HepG2 (cell line): Measurements from ENCODE around the gene NGEF. TPM values are rescaled to one million over a fixed set of nuclear protein-coding genes. Genes with fewer than 3 reads are reported as not detected.
A peak's percentile ranks its signal among the peaks of the same experiment; 100 is the strongest.

ENCODE experiments used
- ATAC-seq: fragments of 200-7000 bp; cut with Tn5 transposase; 3 replicates; pipeline ENCODE4 v1.9.1; 2020; ENCODE audit warnings: mild to moderate bottlenecking, moderate library complexity
- BruUV-seq: library from RNA; stranded (reverse); fragments of 400-500 nt; replicated peaks from 2 replicates; lab custom pipeline; 2021; lab: Mats Ljungman, UMichigan
- CTCF ChIA-PET: fragments of 300-600 bp; formaldehyde crosslinking; extraction: SDS; loops from one replicate; lab custom pipeline; 2021; ENCODE audit warnings: low total read pairs, inconsistent platforms, low intra/inter-chr PET ratio; lab: Yijun Ruan, JAX
- POLR2A ChIA-PET: fragments of 350-600 bp; sonication (Branson Sonifier 250); formaldehyde crosslinking; loops from one replicate; lab custom pipeline; 2020; ENCODE audit warnings: antibody characterized with exemption, inconsistent platforms; lab: Yijun Ruan, JAX
- DNase-seq: peaks from one replicate; pipeline ENCODE4 v3.0.0-alpha.2; 2015; ENCODE audit warnings: low spot score
- FAIRE-seq: peaks from 3 replicates; lab custom pipeline; 2011; peaks lifted over from hg19 to GRCh38; lab: Jason Lieb, UNC
- H2AFZ ChIP-seq: one replicate; pipeline ENCODE4 v1.6.1; 2011; ENCODE audit warnings: low read length, inconsistent platforms
- H3K27ac ChIP-seq: fragments of 300-600 bp; 3 replicates; pipeline ENCODE4 v1.8.0; 2011; ENCODE audit warnings: mixed run types, mild to moderate bottlenecking, mixed read lengths, low read length, inconsistent platforms; ENCODE audit not compliant: insufficient read depth; ENCODE audit errors: extremely low read length
- H3K27me3 ChIP-seq, 2 experiments: fragments of 200-600 bp in 1 of 2; 2 replicates in 1 of 2; 3 replicates in 1 of 2; pipeline versions ENCODE4 v1.6.0 to v1.8.0; 2011; ENCODE audit warnings: low read length in 2 of 2, mild to moderate bottlenecking in 2 of 2, moderate library complexity in 2 of 2, inconsistent platforms in 1 of 2; ENCODE audit not compliant: insufficient read depth in 2 of 2, control insufficient read depth in 1 of 2
- H3K36me3 ChIP-seq, 2 experiments: fragments of 200-600 bp in 1 of 2; replicated peaks in 1 of 2; 2 replicates in 1 of 2; 3 replicates in 1 of 2; pipeline versions ENCODE4 v1.5.1 to v1.8.0; 2011; ENCODE audit warnings: low read length in 2 of 2, inconsistent platforms in 1 of 2; ENCODE audit not compliant: insufficient read depth in 2 of 2, control insufficient read depth in 1 of 2
- H3K4me1 ChIP-seq: 2 replicates; pipeline ENCODE4 v1.5.1; 2012; ENCODE audit warnings: low read length, inconsistent platforms; ENCODE audit not compliant: insufficient read depth
- H3K4me2 ChIP-seq: 2 replicates; pipeline ENCODE4 v1.6.0; 2011; ENCODE audit warnings: low read depth, low read length, inconsistent platforms
- H3K4me3 ChIP-seq, 3 experiments: fragments of 200-600 bp in 1 of 3; sonication (generic), shearing (Covaris generic) in 1 of 3; replicated peaks in 1 of 3; 2 replicates each; pipeline ENCODE4 v1.5.1; 2011 to 2016; ENCODE audit warnings: low read length in 3 of 3, inconsistent platforms in 2 of 3, low read depth in 2 of 3, mild to moderate bottlenecking in 2 of 3, control low read depth in 1 of 3, mixed read lengths in 1 of 3; ENCODE audit not compliant: insufficient read depth in 1 of 3
- H3K79me2 ChIP-seq: one replicate; pipeline ENCODE4 v1.6.1; 2011; ENCODE audit warnings: low read length, inconsistent platforms; ENCODE audit not compliant: insufficient read depth
- H3K9ac ChIP-seq: 2 replicates; pipeline ENCODE4 v1.6.0; 2011; ENCODE audit warnings: mild to moderate bottlenecking, low read depth, low read length, inconsistent platforms; ENCODE audit not compliant: insufficient read depth
- H3K9me3 ChIP-seq: 2 replicates; pipeline ENCODE4 v1.5.1; 2012; ENCODE audit warnings: mild to moderate bottlenecking, low read length
- H4K20me1 ChIP-seq: 2 replicates; pipeline ENCODE4 v1.6.0; 2011; ENCODE audit warnings: inconsistent platforms, mild to moderate bottlenecking, low read length, moderate library complexity; ENCODE audit not compliant: insufficient read depth
- AGO2 ChIP-seq: fragments of 200-400 bp; formaldehyde crosslinking; optimal IDR thresholded peaks from 2 replicates; pipeline ENCODE3; 2017; ENCODE audit warnings: mild to moderate bottlenecking, low read depth, low read length, moderate library complexity
- FOXP4 ChIP-seq: sonication (generic); formaldehyde crosslinking; IDR thresholded peaks from 2 replicates; pipeline ENCODE4 v1.4.0; 2020; ENCODE audit warnings: missing genetic modification reagents
- RARA ChIP-seq: IDR thresholded peaks from 2 replicates; pipeline ENCODE4 v1.6.1; 2016; ENCODE audit warnings: missing genetic modification reagents, missing compliant biosample characterization
- TAF15 ChIP-seq: fragments of 200-400 bp; formaldehyde crosslinking; IDR thresholded peaks from one replicate; pipeline ENCODE4 v1.6.1; 2018; ENCODE audit warnings: mild to moderate bottlenecking, low read depth, low read length; ENCODE audit not compliant: poor library complexity, severe bottlenecking
- ZBTB20 ChIP-seq: sonication (generic); formaldehyde crosslinking; IDR thresholded peaks from 2 replicates; pipeline ENCODE4 v1.8.1; 2023; ENCODE audit warnings: missing genetic modification reagents, low read depth, mild to moderate bottlenecking, borderline replicate concordance
- ZNF17 ChIP-seq: sonication (generic); formaldehyde crosslinking; IDR thresholded peaks from 2 replicates; pipeline ENCODE4 v1.5.0; 2020; ENCODE audit warnings: mild to moderate bottlenecking, missing genetic modification reagents
- WGBS: methylation state at CpG from one replicate; pipeline ENCODE4 v1.1.6; 2017; ENCODE audit warnings: low lambda C conversion rate; 5-methylcytosine and 5-hydroxymethylcytosine counted together
- in situ Hi-C: cut with HindIII; loops from 2 replicates; pipeline ENCODE4 v1.10.0; 2017; ENCODE audit warnings: low pct_unique_long_range_greater_than_20kb; ENCODE audit not compliant: extremely low pct_ligation_motif_present
- intact Hi-C: fragments of 100-400 bp; cut with micrococcal nuclease; formaldehyde crosslinking; loops from one replicate; pipeline ENCODE4 v1.10.0; 2022; ENCODE audit not compliant: unreplicated experiment
- polyA plus RNA-seq, 8 experiments: library from polyadenylated mRNA; depleted of rRNA in 3 of 8; stranded (reverse) in 7 of 8; unstranded in 1 of 8; fragments of >200 nt; fragmentation: Illumina TruSeq in 4 of 8; extraction: Trizol in 4 of 8; gene quantifications; 2 replicates each; pipeline versions ENCODE4 v1.2.1 to v1.2.3, GENCODE V29; 2011 to 2016; ENCODE audit warnings: low read depth in 4 of 8, missing spikeins in 1 of 8, mixed read lengths in 1 of 8; ENCODE audit not compliant: insufficient read depth in 1 of 8
- total RNA-seq, 5 experiments: library from RNA; depleted of rRNA; stranded (reverse); fragments of >200 nt; fragmentation: Illumina TruSeq; extraction: Trizol; gene quantifications; 2 replicates each; pipeline ENCODE4 v1.2.3, GENCODE V29; 2016; ENCODE audit warnings: low read depth in 1 of 5
- TF ChIP-seq, protein P1 (sequence below): sonication (generic); formaldehyde crosslinking; IDR thresholded peaks from 2 replicates; pipeline ENCODE4 v1.5.1; 2020; ENCODE audit warnings: mild to moderate bottlenecking, missing genetic modification reagents, moderate library complexity

Gene NGEF
- total and polyA plus RNA-seq, 2 of the 13 experiments (the other 11 are each of a cell fraction or from before 2014, with no cell fraction given), result 14.4 to 36.9 TPM

- H2AFZ ChIP-seq, result no peak overlapping the region
- FAIRE-seq (no peak), ATAC-seq (no peak; the same call in 2 of the 3 replicates), DNase-seq (no peak)
- ChIA-PET CTCF (no interaction called here), POLR2A (no interaction called here)
- no peaks in the 10 kb centered on the region for H4K20me1 ChIP-seq
- no TSS peak for BruUV-seq
- H3K27ac ChIP-seq, result no peak overlapping the region
- no peaks in the 10 kb centered on the region for H3K9me3 ChIP-seq
- intact Hi-C loops, result no loop called here
- WGBS, result 96% methylated on average over 49 of the region's 56 CpGs
- H3K79me2 ChIP-seq, result no peaks in the 10 kb centered on the region
- no peak overlapping the region for H3K9ac ChIP-seq
- H3K4me1 ChIP-seq, result no peaks in the 10 kb centered on the region
- in situ Hi-C loops, result no loop called here
- H3K4me3 ChIP-seq, result no peak overlapping the region
- TF ChIP-seq, protein P1, sequence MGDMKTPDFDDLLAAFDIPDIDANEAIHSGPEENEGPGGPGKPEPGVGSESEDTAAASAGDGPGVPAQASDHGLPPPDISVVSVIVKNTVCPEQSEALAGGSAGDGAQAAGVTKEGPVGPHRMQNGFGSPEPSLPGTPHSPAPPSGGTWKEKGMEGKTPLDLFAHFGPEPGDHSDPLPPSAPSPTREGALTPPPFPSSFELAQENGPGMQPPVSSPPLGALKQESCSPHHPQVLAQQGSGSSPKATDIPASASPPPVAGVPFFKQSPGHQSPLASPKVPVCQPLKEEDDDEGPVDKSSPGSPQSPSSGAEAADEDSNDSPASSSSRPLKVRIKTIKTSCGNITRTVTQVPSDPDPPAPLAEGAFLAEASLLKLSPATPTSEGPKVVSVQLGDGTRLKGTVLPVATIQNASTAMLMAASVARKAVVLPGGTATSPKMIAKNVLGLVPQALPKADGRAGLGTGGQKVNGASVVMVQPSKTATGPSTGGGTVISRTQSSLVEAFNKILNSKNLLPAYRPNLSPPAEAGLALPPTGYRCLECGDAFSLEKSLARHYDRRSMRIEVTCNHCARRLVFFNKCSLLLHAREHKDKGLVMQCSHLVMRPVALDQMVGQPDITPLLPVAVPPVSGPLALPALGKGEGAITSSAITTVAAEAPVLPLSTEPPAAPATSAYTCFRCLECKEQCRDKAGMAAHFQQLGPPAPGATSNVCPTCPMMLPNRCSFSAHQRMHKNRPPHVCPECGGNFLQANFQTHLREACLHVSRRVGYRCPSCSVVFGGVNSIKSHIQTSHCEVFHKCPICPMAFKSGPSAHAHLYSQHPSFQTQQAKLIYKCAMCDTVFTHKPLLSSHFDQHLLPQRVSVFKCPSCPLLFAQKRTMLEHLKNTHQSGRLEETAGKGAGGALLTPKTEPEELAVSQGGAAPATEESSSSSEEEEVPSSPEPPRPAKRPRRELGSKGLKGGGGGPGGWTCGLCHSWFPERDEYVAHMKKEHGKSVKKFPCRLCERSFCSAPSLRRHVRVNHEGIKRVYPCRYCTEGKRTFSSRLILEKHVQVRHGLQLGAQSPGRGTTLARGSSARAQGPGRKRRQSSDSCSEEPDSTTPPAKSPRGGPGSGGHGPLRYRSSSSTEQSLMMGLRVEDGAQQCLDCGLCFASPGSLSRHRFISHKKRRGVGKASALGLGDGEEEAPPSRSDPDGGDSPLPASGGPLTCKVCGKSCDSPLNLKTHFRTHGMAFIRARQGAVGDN (CRISPR knock-in tag), result peak; percentile 13; the same call in 1 of the 2 replicates
- TF ChIP-seq FOXP4 (CRISPR knock-in tag), result no peak
- TF ChIP-seq RARA (CRISPR knock-in tag), result no peak
- TF ChIP-seq ZBTB20 (CRISPR knock-in tag), result no peak
- no peak for TF ChIP-seq ZNF17
- no peak for TF ChIP-seq TAF15
- TF ChIP-seq AGO2, result peak; percentile 27
- H3K27me3 ChIP-seq, result no peaks in the 10 kb centered on the region
- no peak overlapping the region for H3K4me2 ChIP-seq
- H3K36me3 ChIP-seq, result peaks cover 2 to 22% of the 10 kb centered on the region in 2 experiments; a peak in 4 of 5 replicates
Measured at GRCh38 chr2:232928551-232929302, 84.3 kb downstream of the NGEF start.
